Fibroblast of the conjunctiva (primary cell): Measurements from ENCODE around the gene TOM1L2.

Experiments used
- DNase-seq: peaks from one replicate; pipeline ENCODE4 v3.0.0-alpha.2; 2010; ENCODE audit warnings: low read depth

TOM1L2 gene

GRCh38 chr17:17994271-17995069, 22.3 kb upstream of the TOM1L2 start:
- no peak for DNase-seq

- DNase-seq, result no peak
These were observed 21.7 kb upstream of the TOM1L2 start for GRCh38 chr17:17993852-17994251.

- no peak for DNase-seq
These were observed 21.2 kb upstream of the TOM1L2 start for GRCh38 chr17:17993366-17993765.

GRCh38 chr17:17990282-17990681, 18.1 kb upstream of the TOM1L2 start:
- no peak for DNase-seq

DNA sequence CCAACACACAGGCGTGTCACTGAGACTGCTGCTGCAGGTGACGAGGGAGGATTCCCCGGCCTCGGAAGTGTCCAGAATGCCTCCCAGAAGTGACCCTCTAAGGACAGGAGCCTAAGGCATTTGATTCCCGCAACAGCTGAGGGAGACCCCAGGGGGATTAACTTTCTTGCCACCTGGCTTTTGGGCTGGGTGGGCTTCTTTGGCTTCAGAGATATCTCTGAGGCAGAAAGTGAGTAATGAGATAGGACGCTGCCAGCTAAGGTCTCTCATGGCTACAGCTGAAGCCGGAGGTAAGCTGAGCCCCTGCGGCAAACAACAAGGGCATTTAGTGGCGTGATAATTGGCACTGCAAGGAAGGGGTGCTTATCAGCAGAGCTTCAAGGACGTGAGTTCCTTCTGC, 17.4 kb upstream of the TOM1L2 start:
- DNase-seq, result no peak

DNA sequence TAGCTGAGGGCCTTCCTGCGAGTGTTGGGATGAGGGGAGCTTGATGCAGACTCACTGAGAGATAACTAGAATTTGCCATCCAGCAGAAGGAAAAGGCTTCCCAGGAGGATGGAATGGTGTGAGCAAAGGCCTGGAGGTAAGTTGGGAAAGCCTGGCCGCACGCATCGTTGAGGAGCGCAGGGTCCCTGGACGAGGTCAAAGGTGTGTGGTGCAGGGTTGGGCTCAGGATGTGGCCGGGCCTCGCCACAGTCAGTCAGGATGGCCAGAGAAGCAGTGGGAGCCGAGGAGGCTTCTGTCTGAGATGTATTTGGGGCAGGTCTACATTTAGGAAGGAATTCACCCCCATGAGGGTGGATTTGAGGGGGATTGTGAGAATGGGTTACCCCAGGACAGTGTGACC, 16.9 kb upstream of the TOM1L2 start:
- no peak for DNase-seq

GRCh38 chr17:17988427-17988945, 16.3 kb upstream of the TOM1L2 start:
- DNase-seq, result no peak

DNA sequence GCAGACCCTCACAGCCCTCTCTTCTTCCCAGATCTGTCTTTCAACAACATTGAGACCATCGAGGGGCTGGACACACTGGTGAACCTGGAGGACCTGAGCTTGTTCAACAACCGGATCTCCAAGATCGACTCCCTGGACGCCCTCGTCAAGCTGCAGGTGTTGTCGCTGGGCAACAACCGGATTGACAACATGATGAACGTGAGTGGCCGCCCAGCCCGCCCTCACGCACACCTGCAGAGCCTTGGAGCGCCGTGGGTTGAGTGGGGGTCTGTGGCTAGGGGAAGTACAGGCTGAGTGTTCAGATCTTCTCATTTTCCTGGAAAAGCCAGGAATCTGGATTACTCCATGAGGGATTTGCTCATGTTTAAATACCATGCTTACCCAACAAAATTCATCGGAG, 15.7 kb upstream of the TOM1L2 start:
- no peak for DNase-seq

DNA sequence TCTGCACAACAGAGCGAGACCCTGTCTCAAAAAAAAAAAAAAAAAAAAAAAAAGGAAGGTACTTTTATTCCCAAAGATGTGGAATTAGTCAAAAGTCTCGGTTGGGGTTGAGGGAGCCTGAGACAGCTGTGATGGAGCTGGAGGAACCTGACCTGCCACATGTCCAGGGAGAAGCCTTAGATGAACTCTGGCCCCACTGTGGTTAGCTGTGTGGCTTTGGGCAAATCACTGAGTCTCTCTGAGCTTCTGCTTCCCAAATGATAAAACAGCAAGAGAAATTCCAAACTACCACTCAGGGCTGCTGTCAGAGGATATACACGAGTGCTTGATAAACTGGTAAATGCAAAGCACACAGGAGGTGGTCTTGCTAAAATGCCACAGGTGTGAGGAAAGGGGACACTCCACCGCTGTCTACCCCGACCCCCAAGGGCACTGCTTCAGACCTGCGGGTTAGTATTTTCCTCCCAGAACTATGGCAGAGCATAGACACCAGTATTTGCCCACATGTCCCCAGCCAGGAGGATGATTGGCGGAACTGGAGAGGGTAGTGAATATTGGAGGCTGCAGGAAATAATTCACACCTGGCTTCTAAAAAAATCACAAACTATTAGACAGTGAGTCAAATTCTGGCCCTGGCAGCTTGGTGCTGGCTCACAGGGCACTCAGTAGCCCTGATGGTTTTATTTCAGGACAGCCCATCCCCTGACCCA, 15.1 kb upstream of the TOM1L2 start:
- DNase-seq, result no peak

GRCh38 chr17:17985555-17985954, 13.4 kb upstream of the TOM1L2 start:
- no peak for DNase-seq

- no peak for DNase-seq
These were observed 13.0 kb upstream of the TOM1L2 start for GRCh38 chr17:17985153-17985552.

GRCh38 chr17:17983776-17984175, 11.6 kb upstream of the TOM1L2 start:
- DNase-seq, result no peak

DNA sequence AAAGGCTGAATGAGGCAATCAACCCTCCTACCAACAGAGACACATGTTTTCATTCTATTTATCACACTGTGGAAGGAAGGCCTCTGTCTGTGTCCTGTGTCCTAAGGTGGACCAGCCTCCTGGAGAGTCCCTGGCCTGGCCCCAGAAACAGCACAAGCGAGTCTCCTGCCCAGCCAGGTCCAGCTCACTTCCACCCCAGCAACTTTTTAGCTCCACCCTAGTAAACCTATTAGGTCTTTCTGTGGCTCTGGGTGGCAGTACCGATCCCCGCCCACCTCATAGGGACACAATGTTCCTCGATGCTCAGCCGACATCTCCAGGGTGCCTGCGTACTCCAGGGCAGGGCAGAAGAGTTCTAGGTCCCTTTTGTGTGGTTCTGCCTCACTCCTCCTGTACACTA, 11.2 kb upstream of the TOM1L2 start:
- DNase-seq, result no peak

- no peak for DNase-seq
These were observed 10.6 kb upstream of the TOM1L2 start for GRCh38 chr17:17982801-17983200.

DNA sequence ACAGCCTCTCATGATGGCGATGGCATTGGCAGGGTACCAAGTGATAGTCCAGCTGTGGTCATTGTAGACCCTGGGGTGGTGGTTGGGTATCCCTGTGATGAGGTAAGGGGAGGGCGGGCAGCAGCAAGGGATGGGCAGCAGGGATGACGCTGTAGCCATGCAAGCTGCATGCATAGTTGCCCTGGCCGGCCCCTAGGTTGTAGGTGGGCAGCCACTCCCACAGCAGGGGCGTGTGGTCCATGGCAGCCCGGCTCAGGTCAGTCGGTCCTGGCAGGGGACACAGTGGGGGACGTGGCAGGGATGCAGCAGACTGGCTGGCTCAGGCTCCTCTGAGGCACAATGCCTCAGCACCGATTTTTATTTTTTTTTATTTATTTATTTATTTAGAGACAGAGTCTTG, 9.1 kb upstream of the TOM1L2 start:
- no peak for DNase-seq

DNA sequence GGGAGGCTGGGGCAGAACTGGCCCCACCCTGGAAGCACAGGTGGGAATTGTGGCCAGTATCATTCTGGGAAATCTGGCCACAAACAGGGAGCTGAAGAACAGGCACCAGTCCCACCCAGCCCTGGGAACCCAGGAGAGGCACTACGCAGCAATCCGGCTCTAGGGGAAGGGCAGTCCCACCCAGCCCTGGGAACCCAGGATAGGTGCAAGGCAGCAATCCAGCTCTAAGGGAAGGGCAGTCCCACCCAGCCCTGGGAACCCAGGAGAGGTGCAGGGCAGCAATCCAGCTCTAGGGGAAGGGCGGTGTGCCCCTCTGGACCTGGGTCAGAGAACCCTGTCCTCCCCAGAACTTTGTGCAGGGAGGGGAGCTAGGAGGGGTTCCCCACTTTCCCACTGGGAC, 7.6 kb upstream of the TOM1L2 start:
- DNase-seq, result no peak

- DNase-seq, result no peak
These were observed 6.6 kb upstream of the TOM1L2 start for GRCh38 chr17:17978481-17979424.

GRCh38 chr17:17976931-17977570, 4.9 kb upstream of the TOM1L2 start:
- no peak for DNase-seq

- no peak for DNase-seq
These were observed 3.2 kb upstream of the TOM1L2 start for GRCh38 chr17:17975436-17975835.

GRCh38 chr17:17972952-17973254, 703 bp upstream of the TOM1L2 start:
- DNase-seq, result no peak

DNA sequence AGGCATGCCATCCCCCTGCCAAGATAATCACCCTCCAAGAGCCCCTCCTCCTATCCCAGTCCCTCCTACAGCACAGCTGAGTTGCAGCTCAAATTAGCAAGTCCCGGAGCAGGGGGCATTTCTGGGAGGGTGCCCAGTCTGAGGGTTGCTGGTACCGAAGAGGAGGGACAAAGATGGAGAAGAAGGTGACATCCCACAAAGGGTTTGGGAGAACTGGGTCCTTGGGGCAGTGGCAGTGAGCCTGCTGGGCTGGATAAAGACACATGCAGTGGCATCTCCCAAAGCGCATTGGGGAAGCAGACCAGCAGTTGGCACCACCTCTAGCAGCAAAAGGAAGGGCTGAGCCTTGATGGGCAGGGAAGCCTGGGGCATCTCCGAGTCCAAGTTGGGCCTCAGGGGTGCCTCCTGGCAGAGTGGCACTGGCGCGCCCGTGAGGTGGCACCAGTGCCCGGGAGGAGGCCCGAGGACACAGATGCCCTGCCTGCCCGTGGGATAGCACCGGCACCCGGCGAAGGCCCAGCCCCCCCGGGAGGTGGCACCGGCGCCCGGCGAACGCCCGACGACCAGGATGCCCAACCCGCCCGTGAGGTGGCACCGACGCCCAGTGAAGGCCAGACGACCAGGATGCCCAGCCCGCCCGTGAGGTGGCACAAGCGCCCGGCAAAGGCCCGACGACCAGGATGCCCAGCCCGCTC, 622 bp downstream of the TOM1L2 start:
- no peak for DNase-seq
